Upper lobe of right lung (tissue), 1 donor: ENCODE results near the gene PTPRN2. TPM values are rescaled to one million over a fixed set of nuclear protein-coding genes. Genes with fewer than 3 reads are reported as not detected.

Experiments
- ATAC-seq: fragments of 200-7000 bp; cut with Tn5 transposase; one replicate; pipeline ENCODE4 v1.9.1; 2020; ENCODE audit warnings: mild to moderate bottlenecking, moderate library complexity
- DNase-seq: peaks from one replicate; pipeline ENCODE4 v3.0.0-alpha.2; 2020
- H3K27ac ChIP-seq: fragments of 200-600 bp; one replicate; pipeline ENCODE4 v1.8.0; 2022
- H3K27me3 ChIP-seq: fragments of 200-600 bp; one replicate; pipeline ENCODE4 v1.8.0; 2022; ENCODE audit warnings: mild to moderate bottlenecking
- H3K36me3 ChIP-seq: fragments of 200-600 bp; one replicate; pipeline ENCODE4 v1.8.0; 2022
- H3K4me1 ChIP-seq: fragments of 200-600 bp; one replicate; pipeline ENCODE4 v1.8.0; 2022
- H3K4me3 ChIP-seq: fragments of 200-600 bp; one replicate; pipeline ENCODE4 v1.8.0; 2022; ENCODE audit warnings: mild to moderate bottlenecking
- H3K9me3 ChIP-seq: fragments of 200-600 bp; one replicate; pipeline ENCODE4 v1.8.0; 2022
- intact Hi-C: fragments of 100-400 bp; cut with DNase I; formaldehyde crosslinking; loops from one replicate; pipeline ENCODE4 v1.11.0; 2022
- total RNA-seq: library from RNA; stranded (reverse); fragmentation: NEBNext Ultra II Directional; extraction: Animal tissue kit (Norgen Biotek cat#: 25700); gene quantifications from one replicate; pipeline ENCODE4 v1.2.1, GENCODE V29; 2021
- TF ChIP-seq, protein P1 (sequence below): fragments of 200-600 bp; IDR thresholded peaks from one replicate; pipeline ENCODE4 v1.8.0; 2022; ENCODE audit warnings: antibody characterized with exemption
- donor health status: DM: no; HTN: yes; CAD: no; lungs with severe emphysema.

The PTPRN2 gene
- total RNA-seq, 1 donor from 2014 or later: 4.9 TPM

GRCh38 chr7:157845203-157845835, 742.3 kb downstream of the PTPRN2 start:
- intact Hi-C loops: no loop called here
- no peaks in the 10 kb centered on the region for H3K36me3 ChIP-seq
- no peak overlapping the region for H3K4me3 ChIP-seq
- DNase-seq (peak; percentile 50), ATAC-seq (no peak)
- no peaks in the 10 kb centered on the region for H3K4me1 ChIP-seq
- peaks cover 8% of the 10 kb centered on the region for H3K27me3 ChIP-seq
- H3K9me3 ChIP-seq: no peaks in the 10 kb centered on the region
- TF ChIP-seq, protein P1, sequence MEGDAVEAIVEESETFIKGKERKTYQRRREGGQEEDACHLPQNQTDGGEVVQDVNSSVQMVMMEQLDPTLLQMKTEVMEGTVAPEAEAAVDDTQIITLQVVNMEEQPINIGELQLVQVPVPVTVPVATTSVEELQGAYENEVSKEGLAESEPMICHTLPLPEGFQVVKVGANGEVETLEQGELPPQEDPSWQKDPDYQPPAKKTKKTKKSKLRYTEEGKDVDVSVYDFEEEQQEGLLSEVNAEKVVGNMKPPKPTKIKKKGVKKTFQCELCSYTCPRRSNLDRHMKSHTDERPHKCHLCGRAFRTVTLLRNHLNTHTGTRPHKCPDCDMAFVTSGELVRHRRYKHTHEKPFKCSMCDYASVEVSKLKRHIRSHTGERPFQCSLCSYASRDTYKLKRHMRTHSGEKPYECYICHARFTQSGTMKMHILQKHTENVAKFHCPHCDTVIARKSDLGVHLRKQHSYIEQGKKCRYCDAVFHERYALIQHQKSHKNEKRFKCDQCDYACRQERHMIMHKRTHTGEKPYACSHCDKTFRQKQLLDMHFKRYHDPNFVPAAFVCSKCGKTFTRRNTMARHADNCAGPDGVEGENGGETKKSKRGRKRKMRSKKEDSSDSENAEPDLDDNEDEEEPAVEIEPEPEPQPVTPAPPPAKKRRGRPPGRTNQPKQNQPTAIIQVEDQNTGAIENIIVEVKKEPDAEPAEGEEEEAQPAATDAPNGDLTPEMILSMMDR: no peak
- H3K27ac ChIP-seq: no peak overlapping the region

GRCh38 chr7:157844611-157845010, 743.0 kb downstream of the PTPRN2 start:
- DNase-seq: peak; percentile 31
- no peak overlapping the region for H3K27ac ChIP-seq
- H3K4me1 ChIP-seq: no peaks in the 10 kb centered on the region
- no peak for ATAC-seq
- H3K36me3 ChIP-seq: no peaks in the 10 kb centered on the region
- intact Hi-C loops: no loop called here
- H3K4me3 ChIP-seq: no peak overlapping the region
- TF ChIP-seq, protein P1: no peak
- H3K9me3 ChIP-seq: no peaks in the 10 kb centered on the region
- H3K27me3 ChIP-seq: peaks cover 8% of the 10 kb centered on the region

DNA sequence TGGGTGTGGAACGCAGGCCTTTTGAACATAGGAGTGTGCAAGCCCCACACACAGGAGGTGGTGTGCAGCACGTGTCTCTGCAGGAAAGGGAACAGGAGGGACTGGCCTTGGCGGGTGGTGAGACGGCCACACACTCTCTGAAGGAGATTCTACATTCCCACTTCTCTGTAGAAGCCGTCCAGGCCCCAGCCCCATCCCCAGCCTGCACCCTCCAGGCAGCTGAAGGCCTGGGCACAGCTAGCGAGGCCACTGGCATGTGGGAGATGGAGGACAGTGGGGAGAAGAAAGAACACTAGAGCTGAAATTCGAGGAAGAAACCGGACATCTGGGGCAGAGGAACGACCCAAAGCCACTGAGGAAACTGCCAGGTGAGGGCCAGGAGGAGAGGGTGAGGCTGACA, 743.5 kb downstream of the PTPRN2 start:
- H3K4me1 ChIP-seq: no peaks in the 10 kb centered on the region
- no peak for ATAC-seq
- TF ChIP-seq, protein P1: no peak
- H3K27me3 ChIP-seq: peaks cover 8% of the 10 kb centered on the region
- peak; percentile 59 for DNase-seq
- H3K27ac ChIP-seq: no peak overlapping the region
- H3K9me3 ChIP-seq: no peaks in the 10 kb centered on the region
- no peaks in the 10 kb centered on the region for H3K36me3 ChIP-seq
- H3K4me3 ChIP-seq: no peak overlapping the region
- intact Hi-C loops: no loop called here

GRCh38 chr7:157843336-157844140, 744.1 kb downstream of the PTPRN2 start:
- TF ChIP-seq, protein P1: no peak
- Histone ChIP-seq H3K4me3 (no peak overlapping the region), H3K36me3 (no peaks in the 10 kb centered on the region), H3K27ac (no peak overlapping the region), H3K9me3 (no peaks in the 10 kb centered on the region), H3K4me1 (no peaks in the 10 kb centered on the region), H3K27me3 (peaks cover 8% of the 10 kb centered on the region)
- no peak for ATAC-seq
- intact Hi-C loops: no loop called here
- peak; percentile 47 for DNase-seq

DNA sequence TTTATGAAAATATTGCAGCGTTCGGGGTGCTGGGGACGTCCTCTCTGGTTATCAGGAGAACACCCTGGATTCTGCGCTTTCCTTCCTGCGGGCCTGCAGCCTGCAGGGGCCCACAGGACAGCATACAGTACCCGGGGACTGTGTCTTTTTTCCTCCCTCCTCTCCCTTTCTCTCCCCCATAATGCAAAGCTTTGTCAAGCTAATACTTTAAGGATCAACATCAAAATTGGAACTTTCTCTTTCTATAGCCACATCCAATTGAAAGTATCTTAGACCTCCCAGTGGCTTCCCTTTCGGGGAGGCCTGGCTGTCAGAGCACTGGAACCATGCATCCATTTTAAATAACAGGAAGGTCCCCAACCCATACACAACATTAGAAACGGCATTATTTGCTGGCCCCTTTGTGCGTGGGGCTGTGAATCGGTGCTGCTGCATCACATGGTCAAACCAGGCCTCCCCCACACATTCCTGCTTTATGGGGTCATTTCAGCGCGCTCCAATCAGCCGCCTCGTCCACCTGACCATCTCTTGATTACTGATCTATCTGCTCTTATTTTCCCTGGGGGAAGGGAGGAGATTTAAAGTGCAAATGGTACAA, 745.8 kb downstream of the PTPRN2 start:
- Histone ChIP-seq H3K4me1 (no peaks in the 10 kb centered on the region), H3K27me3 (peaks cover 8% of the 10 kb centered on the region), H3K9me3 (no peaks in the 10 kb centered on the region), H3K36me3 (no peaks in the 10 kb centered on the region), H3K27ac (no peak overlapping the region), H3K4me3 (no peak overlapping the region)
- DNase-seq (peak; percentile 23), ATAC-seq (no peak)
- TF ChIP-seq, protein P1: no peak
- intact Hi-C loops: no loop called here
